Midbrain (tissue), 1 donor: ENCODE results near the gene SLC24A3.

Experiments
- DNase-seq: peaks from one replicate; lab custom pipeline; 2025; lab: John Stamatoyannopoulos, UW

Gene SLC24A3

DNA sequence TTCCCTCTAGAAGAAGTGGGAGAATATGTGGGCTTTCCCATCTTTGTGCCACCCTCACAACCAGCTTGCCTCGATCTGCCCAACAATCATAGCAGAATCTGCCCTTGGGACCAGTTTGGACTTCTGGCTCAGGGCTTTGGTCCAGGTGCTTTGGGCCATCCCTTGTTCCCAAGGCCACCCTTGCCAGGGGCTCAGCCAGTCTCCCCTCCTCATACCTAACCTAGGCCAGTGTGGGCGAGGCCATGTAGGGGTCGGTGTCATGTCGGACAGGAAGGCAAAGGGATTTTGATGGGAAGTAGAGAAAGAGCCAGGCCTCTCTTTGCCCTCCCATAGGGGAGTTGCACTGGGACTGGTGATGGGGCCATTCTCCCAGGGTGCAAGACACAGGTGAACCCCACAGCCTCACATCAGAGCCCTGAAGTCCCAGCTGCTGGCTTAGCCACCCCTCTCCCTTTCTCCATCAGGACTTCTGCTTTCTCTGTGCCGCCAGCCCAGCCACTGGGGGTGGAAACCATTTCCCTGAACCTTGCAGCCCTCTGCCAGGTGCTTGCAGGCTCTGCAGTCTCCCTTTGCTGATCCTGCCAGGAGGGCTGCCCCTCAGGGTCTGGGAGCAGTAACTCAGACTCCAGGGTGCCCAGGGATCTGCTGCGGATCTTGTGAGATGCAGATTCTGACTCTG lies 60.7 kb downstream of the SLC24A3 start:
- no peak for DNase-seq

DNA sequence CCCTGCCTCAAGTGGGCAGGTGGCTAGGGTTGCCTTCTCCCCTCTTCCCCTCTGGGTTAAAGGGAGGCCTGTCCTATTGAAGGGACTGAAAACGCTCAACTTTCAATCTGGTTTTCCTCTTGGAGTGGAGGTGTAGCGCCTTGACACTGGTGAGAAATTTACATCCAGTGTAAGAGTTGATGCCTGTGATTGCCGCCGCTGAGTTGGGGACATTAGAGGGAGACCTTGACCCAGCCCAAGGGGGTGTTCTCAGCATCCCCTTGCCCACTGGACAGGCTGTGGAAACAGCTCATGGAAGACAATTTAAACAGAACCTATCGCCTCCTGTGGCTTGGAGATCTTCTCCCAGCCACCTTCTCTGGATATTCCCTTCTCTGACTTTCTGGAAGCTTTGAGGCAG lies 61.6 kb downstream of the SLC24A3 start:
- DNase-seq = no peak

DNA sequence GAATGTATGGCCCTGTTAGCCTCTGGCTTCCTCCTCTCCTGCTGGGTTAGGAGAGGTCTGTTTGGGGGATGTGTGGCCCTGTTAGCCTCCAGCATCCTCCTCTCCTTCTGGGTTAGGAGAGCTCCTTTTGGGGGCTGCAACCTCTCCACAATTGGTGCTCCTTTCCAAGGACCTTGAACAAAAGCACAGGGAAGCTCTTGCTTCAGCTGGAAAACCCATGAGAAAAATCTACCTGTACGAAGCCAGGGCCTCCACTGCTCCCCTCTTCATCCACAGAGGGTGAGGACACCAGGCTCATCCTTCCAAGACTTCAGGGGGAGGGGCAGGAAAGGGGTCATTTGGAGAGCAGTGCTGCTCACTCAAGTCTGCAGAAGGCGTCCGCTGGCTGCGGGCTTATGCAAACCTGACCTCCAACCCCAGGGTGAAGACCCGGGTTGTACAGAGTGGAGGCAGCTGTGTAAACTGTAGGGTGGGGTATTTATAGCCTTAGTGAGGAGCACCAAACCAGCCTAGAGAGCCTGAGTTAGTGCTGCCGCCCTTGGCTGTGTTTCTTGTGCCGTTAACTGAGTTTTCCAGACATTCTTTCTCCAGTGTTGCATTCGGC lies 62.1 kb downstream of the SLC24A3 start:
- DNase-seq = no peak

DNA sequence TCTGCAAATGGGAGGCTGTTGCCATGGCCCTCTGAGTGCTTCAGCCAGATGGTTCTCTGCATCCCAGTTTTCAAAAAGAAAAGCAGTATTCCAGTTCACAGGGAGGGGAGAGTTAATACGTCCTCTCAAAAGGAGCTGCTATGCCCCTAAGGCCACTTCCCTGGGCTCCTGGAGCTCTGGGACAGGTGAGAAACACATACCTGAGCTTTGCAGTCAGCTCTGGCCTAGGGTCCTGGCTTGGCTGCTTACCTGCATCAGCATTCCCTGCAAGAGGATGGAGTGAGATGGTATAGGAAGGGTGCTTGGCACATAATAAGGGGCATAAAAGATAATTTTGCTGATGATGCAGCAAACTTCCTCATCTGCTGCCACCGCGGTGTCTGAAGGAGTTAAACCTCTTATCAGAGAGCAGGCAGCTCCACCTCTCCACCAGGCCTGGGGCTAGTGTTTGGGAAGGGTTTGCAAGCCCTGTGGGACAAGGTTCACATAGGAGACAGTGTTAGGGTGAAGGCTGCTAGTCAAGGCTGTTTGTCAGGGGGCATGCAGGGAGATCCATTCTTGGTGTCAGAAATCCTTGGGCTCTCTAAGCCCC lies 62.7 kb downstream of the SLC24A3 start:
- no peak for DNase-seq

DNA sequence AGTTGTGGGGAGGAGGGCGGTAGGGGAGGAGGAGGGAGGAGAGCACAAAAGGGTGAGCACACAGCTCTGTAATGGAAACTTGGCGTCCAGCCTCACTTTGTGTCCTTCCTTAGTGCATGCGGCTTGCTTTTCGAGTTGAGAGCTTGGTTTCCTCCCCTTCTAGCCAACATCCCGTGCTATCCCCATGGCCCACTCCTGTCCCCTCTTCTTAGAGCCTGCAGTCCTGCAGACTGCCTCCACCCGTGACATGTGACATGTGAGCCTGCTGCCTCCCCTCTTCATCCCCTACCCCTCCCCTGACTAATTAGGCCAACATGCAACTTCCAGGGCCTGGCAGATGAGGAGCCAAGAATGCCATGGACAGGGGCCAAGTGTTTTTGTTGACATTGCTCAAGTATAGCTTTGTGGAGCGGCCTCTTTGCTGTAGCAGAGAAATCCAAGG lies 63.2 kb downstream of the SLC24A3 start:
- peak; percentile 63 for DNase-seq

DNA sequence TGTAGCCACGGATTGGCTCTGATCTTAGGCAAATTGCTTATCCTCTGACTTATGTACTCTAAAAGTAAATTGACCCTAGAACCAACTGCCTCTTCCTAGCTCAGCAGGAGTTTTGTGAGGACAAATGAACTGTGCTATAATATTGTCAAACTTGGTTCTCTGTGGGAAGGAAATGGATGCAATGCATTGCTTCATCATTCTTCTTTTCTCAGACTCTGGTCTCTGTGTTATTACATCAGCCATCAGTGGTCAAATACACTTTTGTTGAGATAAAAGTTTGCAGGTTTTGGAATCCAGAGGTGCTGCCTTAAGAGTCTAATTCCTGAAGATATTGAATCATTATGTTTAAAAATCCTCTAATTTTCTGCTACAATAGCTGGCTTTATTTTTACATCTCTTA lies 64.9 kb downstream of the SLC24A3 start:
- no peak for DNase-seq

DNA sequence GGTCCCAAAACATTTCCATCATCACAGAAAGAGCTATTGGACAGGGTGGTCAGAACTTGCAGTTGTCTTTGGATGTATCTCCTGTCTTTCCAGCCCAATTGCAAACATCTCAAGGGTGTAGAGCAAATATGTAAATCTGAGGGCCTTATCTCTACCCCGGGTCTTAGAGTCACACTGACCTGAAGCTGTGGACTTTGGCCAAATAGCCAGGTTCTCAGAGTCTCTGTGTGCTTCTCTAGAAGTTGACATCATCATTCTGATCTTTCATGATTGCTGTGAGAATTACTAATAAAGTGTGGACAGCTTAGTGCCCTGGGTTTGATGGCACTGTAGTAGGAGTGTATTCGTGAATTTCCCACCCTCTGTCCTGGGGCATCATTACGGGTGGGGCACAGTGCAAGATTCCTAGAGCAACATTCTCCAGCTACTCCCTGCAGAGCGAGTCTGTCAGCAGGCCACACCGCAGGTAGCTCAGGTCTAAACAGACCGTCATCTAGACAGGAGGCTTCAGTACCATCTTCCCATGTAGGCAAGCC lies 71.1 kb downstream of the SLC24A3 start:
- no peak for DNase-seq

DNA sequence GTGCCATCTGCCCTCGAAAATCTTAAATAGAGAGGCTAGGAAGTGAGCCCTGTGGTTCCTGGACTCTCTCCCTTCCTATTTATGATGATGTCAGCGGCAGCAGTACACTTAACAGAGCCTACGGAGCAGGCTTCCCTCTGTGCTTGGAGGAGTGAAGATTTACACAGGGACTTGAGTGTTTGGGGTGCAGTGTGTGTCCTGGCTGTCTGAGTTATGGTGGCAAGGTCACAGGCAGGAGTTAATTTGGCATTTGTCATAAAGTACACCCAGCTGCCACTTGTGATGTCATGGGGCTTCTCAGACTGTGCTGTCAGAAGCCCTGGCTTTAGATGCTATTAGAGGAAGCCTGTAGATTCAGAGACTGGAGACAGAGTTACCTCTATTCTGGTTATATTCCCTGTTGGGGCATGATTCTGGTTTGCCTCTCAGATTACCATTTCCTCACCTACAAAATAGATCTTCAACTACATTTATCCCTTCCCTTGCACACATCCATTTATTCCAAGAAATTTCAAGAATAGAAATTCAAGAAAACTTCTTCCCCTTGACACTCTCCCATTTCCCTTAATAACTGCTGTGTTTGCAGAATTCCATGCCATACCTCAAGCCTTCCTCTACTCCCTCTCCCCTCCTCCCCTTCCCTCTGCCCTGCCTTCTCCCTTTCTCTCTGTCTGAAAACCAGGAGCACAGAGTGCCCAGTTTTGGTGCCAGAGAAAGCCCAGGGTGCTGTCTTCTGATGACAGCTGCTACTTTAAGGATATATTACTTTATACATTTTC lies 72.1 kb downstream of the SLC24A3 start:
- DNase-seq = no peak

DNA sequence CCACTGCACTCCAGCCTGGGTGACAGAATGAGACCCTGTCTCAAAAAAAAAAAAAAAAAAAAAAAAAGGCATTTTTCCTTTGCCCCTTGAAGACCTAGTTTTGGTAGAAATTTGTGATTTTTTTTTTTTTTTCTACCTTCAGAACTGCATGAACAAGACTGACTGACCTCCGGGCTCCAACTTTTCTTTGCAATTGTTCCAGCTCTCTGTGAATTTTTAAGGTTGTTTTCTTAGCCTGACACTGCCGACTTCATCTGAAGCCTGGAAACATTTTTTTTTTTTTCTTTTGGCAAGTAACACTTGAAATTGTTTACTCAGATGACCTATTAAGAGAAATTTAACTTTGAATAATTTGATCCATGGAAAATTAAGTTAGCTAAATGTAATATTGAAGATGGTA lies 73.0 kb downstream of the SLC24A3 start:
- DNase-seq = no peak

DNA sequence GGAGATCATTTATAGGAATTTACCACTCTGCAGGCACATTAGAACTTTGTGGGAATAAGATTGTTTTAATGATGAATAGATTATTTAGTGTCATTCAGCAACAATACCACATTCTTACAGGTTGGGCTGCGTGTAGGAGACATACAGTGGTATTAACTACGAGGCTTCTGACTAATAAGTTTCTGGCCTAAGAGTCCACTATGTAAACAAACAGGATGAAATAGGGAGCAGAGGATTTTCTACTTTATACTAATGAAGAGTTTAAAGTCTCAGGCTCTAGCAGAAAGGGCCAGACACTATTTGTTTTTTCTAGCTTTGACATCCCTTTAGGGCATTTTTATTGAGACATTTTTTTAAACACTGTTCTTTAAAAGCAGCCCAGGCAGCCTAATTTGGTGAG lies 75.6 kb downstream of the SLC24A3 start:
- DNase-seq = no peak

DNA sequence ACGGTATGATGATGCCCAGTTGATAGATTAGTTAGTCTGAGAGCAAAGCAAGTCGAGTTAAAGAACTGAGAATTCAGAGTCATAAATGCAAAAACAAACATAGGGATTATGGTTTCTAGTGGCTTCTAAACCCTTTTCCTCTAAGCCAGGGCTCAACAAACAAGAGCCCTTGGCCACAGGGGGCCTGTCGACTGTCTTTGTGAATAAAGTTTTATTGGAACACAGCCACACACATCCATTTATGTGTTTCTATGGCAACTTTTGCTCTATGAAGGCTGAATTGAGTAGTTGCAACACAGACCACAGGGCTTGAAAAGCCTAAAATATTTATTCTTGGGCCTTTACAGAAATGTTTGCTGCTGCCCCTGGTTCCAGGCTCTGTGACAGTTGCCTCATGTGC lies 76.2 kb downstream of the SLC24A3 start:
- no peak for DNase-seq

DNA sequence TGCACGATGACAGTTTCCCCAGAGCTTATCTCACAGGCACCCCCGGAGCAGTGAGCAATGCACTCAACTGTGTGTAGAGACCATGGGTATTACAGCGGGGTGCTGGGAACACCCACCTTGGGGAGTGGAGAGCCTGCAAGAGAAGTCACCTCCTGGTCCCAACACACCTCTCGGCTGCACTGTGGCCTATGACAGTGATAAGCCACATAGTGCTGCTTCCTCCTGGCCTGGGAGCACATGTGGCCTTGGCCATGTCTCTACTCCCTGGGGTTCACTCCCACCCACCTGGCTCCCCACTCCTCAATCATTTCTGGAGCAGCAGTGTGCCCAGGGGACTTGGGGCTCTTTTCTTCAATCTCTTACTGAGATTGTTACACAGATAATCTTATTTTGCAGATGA lies 77.0 kb downstream of the SLC24A3 start:
- no peak for DNase-seq

DNA sequence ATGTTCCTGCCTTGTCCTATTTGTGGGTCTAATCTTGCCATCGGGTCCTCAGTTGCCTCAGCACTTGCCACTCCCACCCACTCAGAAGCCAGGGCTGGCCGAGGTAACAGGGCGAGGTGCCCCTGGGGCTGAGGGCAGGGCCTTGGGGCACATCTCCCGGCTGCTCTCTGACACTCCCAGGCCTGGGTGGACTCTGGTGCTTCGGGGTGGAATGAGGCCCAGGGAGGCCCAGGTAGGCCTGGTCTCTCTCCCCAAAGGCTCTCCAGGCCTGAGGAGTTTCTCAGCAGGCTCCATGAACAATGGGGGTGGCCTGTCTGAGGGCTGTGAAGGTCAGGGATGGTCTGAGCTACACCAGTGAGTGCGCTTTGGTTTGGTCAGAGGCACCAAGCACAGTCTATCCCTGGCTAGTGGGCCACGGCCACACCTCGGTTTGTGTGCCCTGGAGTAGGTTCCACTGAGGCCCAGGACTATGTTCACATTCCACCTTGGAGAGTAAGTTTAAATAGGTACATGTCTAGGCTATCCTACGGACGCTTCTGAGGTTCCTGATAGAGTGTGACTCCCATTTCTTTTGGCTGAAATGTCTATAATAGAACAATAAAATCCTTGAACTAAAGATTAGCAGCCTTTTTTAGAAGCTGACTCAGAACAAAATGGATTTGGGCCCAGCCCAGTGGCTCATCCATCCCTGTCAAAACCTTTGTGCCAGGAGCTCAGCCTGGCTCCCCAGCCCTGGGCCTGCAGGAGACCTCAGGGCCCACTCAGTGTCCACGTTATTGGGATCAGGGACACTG lies 78.8 kb downstream of the SLC24A3 start:
- DNase-seq = no peak

DNA sequence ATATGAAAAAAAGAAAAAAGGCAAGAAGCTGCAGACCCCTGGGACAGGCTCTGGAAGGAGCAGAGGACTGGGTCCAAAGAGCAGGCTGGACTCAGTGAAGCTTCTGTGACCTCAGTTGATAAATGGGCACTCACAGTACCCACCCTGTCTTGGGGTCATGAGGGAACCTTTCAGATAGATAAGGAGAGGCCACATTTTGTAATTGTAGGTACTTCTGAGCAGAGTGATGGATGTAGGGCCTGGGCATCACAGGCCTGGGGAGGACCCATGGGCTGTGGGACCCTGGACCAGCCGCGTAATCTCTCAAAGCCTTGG lies 79.3 kb downstream of the SLC24A3 start:
- DNase-seq = no peak

DNA sequence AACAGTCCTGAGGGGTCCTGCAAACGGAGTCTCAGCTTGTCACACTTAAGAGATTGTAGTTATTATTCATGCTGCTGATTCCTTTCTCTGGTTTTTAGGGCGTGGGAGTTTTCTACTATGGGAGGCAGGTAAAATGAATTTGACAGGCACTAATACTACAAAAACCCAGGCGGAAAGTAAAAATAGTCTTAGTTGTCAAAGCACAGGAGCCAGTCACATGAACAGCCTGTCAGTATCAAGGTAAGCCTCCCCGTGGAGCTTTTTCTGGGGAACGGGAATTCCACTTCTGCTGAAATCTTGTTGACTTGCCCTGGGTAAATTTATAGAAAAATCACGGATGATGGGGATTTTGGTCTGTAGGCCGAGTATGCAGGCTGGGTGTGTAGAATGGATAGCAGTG lies 79.8 kb downstream of the SLC24A3 start:
- DNase-seq = no peak

DNA sequence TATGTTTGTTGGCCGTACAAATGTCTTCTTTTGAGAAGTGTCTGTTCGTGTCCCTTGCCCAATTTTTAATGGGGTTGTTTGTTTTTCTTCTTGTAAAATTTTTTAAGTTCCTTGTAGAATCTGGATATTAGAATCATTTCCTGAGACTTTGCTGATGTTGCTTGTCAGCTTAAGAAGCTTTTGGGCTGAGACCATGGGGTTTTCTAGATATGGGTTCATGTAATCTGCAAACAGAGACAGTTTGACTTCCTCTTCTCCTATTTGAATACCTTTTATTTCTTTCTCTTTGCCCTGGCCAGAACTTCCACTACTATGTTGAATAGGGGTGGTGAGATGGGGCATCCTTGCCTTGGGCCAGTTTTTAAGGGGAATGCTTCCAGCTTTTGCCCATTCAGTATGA lies 82.6 kb downstream of the SLC24A3 start:
- no peak for DNase-seq

DNA sequence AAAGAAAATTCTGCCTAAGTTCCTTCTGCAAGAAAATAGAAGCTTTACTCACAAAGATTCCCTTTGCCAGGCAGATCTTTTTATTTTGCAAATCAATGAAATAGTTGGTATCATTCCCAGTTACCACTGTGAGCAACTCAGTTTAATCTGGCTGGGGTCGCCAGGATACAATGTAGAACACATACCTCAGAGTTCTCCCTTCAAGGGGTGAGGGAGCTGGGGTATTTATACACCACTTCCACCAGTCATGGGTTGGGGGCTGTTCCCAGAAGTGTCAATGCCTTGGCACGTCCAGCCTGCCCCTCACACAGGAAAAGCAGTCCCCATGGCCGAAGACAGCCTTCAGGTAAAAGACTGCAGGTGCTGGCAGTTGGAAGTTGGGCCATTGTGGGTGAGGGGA lies 86.2 kb downstream of the SLC24A3 start:
- DNase-seq = no peak

DNA sequence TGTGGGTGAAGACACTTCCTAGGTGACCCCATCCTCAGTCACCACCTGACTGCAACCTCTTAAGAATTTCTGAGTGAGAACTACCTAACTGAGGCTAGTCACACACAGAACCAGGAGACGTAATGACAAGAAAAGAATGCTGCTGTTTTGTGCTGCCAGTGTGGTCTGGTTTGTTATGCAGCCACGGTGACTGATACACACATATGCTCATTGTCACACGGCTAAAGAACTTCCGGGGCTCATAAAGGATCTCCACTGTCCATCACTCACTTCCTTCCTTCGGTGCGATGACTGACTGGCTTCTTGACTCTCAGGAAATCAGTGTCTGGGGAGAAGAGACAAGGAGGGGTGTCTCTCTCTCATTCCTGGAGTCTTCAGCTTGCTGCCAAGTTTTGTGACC lies 88.0 kb downstream of the SLC24A3 start:
- DNase-seq = no peak

DNA sequence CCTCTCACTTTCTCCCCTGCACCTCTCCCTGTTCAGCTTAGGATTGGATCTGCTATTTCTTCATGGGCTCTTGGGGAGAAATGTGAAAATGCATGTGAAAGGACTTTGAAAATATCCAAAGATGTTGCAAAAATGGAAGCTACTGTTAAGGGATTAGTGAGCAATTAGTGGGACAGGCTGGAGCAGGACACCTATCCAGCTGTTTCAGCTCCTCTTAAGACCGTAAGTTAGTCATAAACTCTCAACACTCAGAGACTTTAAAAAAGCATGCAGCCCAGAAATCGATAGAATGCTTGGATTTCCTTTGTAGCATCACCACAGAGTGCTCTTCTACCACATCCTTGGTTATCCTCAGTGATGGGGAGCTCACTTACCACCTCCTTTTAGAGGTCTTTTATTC lies 88.7 kb downstream of the SLC24A3 start:
- DNase-seq = no peak

DNA sequence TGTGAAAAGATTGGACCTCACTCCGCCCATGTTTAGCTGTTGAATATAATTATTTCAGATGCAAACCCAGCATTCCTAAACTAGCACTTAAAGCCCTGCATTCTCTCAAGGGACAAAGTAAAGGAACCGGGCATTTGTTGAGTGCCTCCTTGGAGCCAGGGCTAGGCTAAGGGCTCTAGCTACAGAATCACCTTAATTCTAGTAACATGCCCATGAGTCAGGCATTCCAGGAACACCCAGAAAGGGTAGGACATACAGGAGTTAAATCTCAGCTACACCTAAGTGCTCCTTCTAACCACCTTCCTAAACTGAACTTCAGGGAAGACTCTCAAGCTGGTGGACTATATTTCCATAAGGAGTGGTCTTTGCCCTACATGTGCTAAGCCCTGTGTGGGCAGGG lies 89.4 kb downstream of the SLC24A3 start:
- no peak for DNase-seq

DNA sequence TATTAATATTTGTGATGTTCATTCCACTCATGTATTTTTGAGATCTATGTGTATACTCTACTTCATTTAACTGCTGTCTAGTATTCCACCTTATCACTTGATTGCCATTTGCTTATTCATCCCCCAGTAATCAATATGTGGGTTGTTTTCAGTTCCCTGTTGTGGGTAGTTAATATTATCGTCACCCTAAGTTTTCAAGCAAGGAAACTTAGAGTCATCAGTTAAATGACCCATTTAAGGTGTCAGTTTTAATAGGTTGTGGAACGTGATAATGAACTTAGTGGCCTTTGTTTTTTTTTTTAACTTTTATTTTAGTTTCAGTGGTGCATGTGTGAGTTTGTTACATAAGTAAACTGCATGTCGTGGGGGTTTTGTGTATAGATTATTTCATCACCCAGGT lies 90.3 kb downstream of the SLC24A3 start:
- no peak for DNase-seq

DNA sequence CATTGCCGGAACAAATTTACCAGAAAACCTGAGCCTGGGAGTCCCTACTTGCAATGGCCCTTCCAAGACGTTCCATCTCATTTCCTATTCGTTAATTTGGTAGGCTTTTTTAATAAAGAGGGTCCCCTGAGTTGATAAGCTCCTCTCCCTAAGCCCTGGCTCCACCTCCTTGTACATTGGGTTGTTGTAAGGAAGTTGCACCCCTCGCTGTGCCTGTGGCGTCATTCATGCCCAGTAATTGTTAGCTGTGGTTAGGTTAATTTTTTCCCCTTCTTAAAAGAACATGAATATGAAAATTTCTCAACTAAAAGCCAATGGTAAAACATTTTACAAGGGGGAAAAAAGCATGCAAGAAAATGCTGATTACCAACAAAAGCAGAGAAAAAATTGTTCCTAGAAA lies 91.9 kb downstream of the SLC24A3 start:
- DNase-seq = no peak
